ENCODE data around the gene JMJD1C. TPM values are rescaled to one million over a fixed set of nuclear protein-coding genes. Genes with fewer than 3 reads are reported as not detected.
"Not testable (repeated sequence)": the region's sequence is repeated elsewhere in the genome, so short reads cannot be mapped to it uniquely, and the experiment has no call there.

The JMJD1C gene
- total RNA-seq, 2 experiments from 2014 or later: 389 to 399 TPM

DNA sequence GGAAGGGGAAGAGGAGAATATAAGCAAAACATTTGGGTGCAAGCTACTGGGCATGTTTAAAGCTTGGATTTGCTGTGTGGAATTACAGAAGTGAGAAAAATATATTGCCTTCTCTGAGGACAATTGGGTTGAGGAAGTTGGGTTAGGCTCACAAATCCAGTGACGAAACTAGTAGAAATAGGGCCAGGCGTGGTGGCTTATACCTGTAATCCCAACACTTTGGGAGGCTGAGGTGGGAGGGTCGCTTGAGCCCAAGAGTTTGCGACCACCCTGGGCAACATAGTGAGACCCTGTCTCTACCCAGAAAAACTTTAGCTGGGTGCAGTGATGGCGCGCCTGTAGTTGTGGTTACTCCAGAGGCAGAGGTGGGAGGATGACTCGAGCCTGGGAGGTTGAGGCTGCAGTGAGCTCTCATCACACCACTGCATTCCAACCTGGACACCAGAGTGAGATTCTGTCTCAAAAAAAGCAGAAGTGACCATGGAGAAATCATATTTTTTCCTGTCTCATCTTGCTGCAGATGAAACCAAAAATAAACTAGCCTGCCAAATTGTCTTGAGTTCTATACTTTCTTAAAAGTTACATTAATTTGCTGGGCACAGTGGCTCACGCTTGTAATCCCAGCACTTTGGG lies 310.3 kb downstream of the JMJD1C start:
- Histone ChIP-seq H3K4me3 (ENCODE audit: low read length) (no peak overlapping the region), H3K27me3 (ENCODE audit: control insufficient read depth in 1 of 2, insufficient read depth in 2 of 2, low read length in 2 of 2) (no peaks in the 10 kb centered on the region), H3K27ac (ENCODE audit: low read depth in 1 of 2, low read length in 2 of 2) (no peak overlapping the region), H3K9me3 (ENCODE audit: control insufficient read depth in 1 of 2, insufficient read depth in 1 of 2, low read length in 2 of 2) (no peaks in the 10 kb centered on the region), H3K36me3 (ENCODE audit: insufficient read depth, low read length) (peaks cover 38% of the 10 kb centered on the region), H3K4me1 (ENCODE audit: insufficient read depth, low read length) (no peaks in the 10 kb centered on the region)
- H3K27me3 Mint-ChIP-seq: no peaks in the 10 kb centered on the region
- H3K4me3 Mint-ChIP-seq: no peak overlapping the region
- ChIA-PET POLR2A (no interaction called here), CTCF (no interaction called here)
- no peak for DNase-seq
- H3K9me3 Mint-ChIP-seq: no peaks in the 10 kb centered on the region
- peaks cover 8% of the 10 kb centered on the region for H3K4me1 Mint-ChIP-seq (ENCODE audit: low read depth)
- H3K36me3 Mint-ChIP-seq (ENCODE audit: low read depth): peaks cover 52% of the 10 kb centered on the region
- TF ChIP-seq, protein P1, sequence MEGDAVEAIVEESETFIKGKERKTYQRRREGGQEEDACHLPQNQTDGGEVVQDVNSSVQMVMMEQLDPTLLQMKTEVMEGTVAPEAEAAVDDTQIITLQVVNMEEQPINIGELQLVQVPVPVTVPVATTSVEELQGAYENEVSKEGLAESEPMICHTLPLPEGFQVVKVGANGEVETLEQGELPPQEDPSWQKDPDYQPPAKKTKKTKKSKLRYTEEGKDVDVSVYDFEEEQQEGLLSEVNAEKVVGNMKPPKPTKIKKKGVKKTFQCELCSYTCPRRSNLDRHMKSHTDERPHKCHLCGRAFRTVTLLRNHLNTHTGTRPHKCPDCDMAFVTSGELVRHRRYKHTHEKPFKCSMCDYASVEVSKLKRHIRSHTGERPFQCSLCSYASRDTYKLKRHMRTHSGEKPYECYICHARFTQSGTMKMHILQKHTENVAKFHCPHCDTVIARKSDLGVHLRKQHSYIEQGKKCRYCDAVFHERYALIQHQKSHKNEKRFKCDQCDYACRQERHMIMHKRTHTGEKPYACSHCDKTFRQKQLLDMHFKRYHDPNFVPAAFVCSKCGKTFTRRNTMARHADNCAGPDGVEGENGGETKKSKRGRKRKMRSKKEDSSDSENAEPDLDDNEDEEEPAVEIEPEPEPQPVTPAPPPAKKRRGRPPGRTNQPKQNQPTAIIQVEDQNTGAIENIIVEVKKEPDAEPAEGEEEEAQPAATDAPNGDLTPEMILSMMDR (IDR thresholded peaks at IDR 0.05): no peak
- no peak for ATAC-seq (ENCODE audit: poor library complexity)
- no peak overlapping the region for H3K27ac Mint-ChIP-seq
- intact Hi-C loops (cut with DNase I, micrococcal nuclease): loop anchor here (5.0 to 10.0 kb wide), 6 partner anchors 73 to 891 kb away; partner anchors contain the start of genes EGR2 (in 1 of the 2) and RTKN2 (in 1 of the 2)

GRCh38 chr10:63154546-63155387 lies 311.0 kb downstream of the JMJD1C start:
- no peak for ATAC-seq (ENCODE audit: poor library complexity)
- no peaks in the 10 kb centered on the region for H3K4me1 ChIP-seq (ENCODE audit: insufficient read depth, low read length)
- H3K9me3 ChIP-seq (ENCODE audit: control insufficient read depth in 1 of 2, insufficient read depth in 1 of 2, low read length in 2 of 2): no peaks in the 10 kb centered on the region
- H3K27me3 ChIP-seq (ENCODE audit: control insufficient read depth in 1 of 2, insufficient read depth in 2 of 2, low read length in 2 of 2): no peaks in the 10 kb centered on the region
- Mint-ChIP-seq H3K4me3 (no peak overlapping the region), H3K9me3 (no peaks in the 10 kb centered on the region), H3K4me1 (ENCODE audit: low read depth) (peaks cover 8% of the 10 kb centered on the region), H3K36me3 (ENCODE audit: low read depth) (peaks cover 53% of the 10 kb centered on the region), H3K27me3 (no peaks in the 10 kb centered on the region), H3K27ac (no peak overlapping the region)
- CTCF ChIA-PET: no interaction called here
- TF ChIP-seq, protein P1 (IDR thresholded peaks at IDR 0.05): no peak
- peaks cover 38% of the 10 kb centered on the region for H3K36me3 ChIP-seq (ENCODE audit: insufficient read depth, low read length)
- intact Hi-C loops (cut with DNase I, micrococcal nuclease): loop anchor here (5.0 to 10.0 kb wide), 6 partner anchors 72 to 890 kb away; partner anchors contain the start of genes EGR2 (in 1 of the 2) and RTKN2 (in 1 of the 2)
- DNase-seq: no peak
- H3K27ac ChIP-seq (ENCODE audit: low read depth in 1 of 2, low read length in 2 of 2): no peak overlapping the region
- H3K4me3 ChIP-seq (ENCODE audit: low read length): no peak overlapping the region
- POLR2A ChIA-PET: no interaction called here

- H3K27ac Mint-ChIP-seq; H3K9me3 ChIP-seq (ENCODE audit: control insufficient read depth in 1 of 2, insufficient read depth in 1 of 2, low read length in 2 of 2); POLR2A ChIA-PET: not testable (repeated sequence)
Observed at GRCh38 chr10:63153868-63154545, 311.8 kb downstream of the JMJD1C start.

More at GRCh38 chr10:63153868-63154545, 311.8 kb downstream of the JMJD1C start:
- H3K27ac ChIP-seq (ENCODE audit: low read depth in 1 of 2, low read length in 2 of 2); H3K4me3 ChIP-seq (ENCODE audit: low read length); H3K4me1 ChIP-seq (ENCODE audit: insufficient read depth, low read length); H3K4me3 Mint-ChIP-seq; H3K27me3 ChIP-seq (ENCODE audit: control insufficient read depth in 1 of 2, insufficient read depth in 2 of 2, low read length in 2 of 2); CTCF ChIA-PET; H3K27me3 Mint-ChIP-seq; ATAC-seq (ENCODE audit: poor library complexity); H3K9me3 Mint-ChIP-seq; DNase-seq: not testable (repeated sequence)
- intact Hi-C loops (cut with DNase I, micrococcal nuclease): loop anchor here in 1 of 2 experiments (10.0 kb wide), 2 partner anchors 149 to 889 kb away; partner anchors contain the start of gene RTKN2
- H3K36me3 ChIP-seq (ENCODE audit: insufficient read depth, low read length): peaks cover 38% of the 10 kb centered on the region
- peaks cover 56% of the 10 kb centered on the region for H3K36me3 Mint-ChIP-seq (ENCODE audit: low read depth)
- peaks cover 12% of the 10 kb centered on the region for H3K4me1 Mint-ChIP-seq (ENCODE audit: low read depth)

Measured in CD4-positive, alpha-beta T cell (primary cell).